A549 (cell line): ENCODE data around the gene KRTAP22-1. TPM values are rescaled to one million over a fixed set of nuclear protein-coding genes. Genes with fewer than 3 reads are reported as not detected.

Experiments
- ATAC-seq, 2 experiments: fragments of 200-7000 bp in 1 of 2; fragments of >200 bp in 1 of 2; cut with Nextera tagmentation in 1 of 2; cut with Tn5 transposase in 1 of 2; 3 replicates each; pipeline versions ENCODE4 v1.8.0 to v1.9.1; 2018 to 2020; ENCODE audit warnings: mild to moderate bottlenecking in 1 of 2, moderate library complexity in 1 of 2
- CTCF ChIA-PET: fragments of 300-600 bp; sonication (Branson Sonifier 250); formaldehyde crosslinking; extraction: SDS; loops from one replicate; lab custom pipeline; 2021; ENCODE audit warnings: antibody characterized with exemption, inconsistent platforms; lab: Yijun Ruan, JAX
- POLR2A ChIA-PET: fragments of 350-600 bp; formaldehyde crosslinking; extraction: SDS; loops from one replicate; lab custom pipeline; 2021; ENCODE audit warnings: antibody characterized with exemption, inconsistent platforms; lab: Yijun Ruan, JAX
- DNase-seq, 2 experiments: peaks; one replicate each; pipeline versions ENCODE4 v3.0.0 to v3.0.0-alpha.2; 2011 to 2016; ENCODE audit warnings: low read depth in 1 of 2, low spot score in 1 of 2
- FAIRE-seq: peaks from 2 replicates; lab custom pipeline; 2011; peaks lifted over from hg19 to GRCh38; lab: Jason Lieb, UNC
- H3K27ac ChIP-seq, 2 experiments: fragments of >200 bp; sonication (Bioruptor Twin); formaldehyde crosslinking; 3 replicates each; pipeline ENCODE4 v1.5.1; 2016 to 2017
- H3K4me1 ChIP-seq: fragments of >200 bp; sonication (Bioruptor Twin); formaldehyde crosslinking; 3 replicates; pipeline ENCODE4 v1.6.1; 2016
- H3K4me2 ChIP-seq: fragments of >200 bp; sonication (Bioruptor Twin); formaldehyde crosslinking; 3 replicates; pipeline ENCODE4 v1.6.1; 2016
- H3K4me3 ChIP-seq: fragments of >200 bp; sonication (Bioruptor Twin); formaldehyde crosslinking; 3 replicates; pipeline ENCODE4 v1.5.1; 2016
- H3K9me3 ChIP-seq: fragments of >200 bp; sonication (Bioruptor Twin); formaldehyde crosslinking; 3 replicates; pipeline ENCODE4 v1.6.1; 2016
- BCL3 ChIP-seq: fragments of >200 bp; sonication (Bioruptor Twin); formaldehyde crosslinking; IDR thresholded peaks from 3 replicates; pipeline ENCODE4 v1.6.1; 2016
- BHLHE40 ChIP-seq: IDR thresholded peaks from 2 replicates; pipeline ENCODE4 v1.6.1; 2012; ENCODE audit warnings: low read depth, low read length, inconsistent platforms
- CBX2 ChIP-seq: fragments of 200-600 bp; sonication (generic); IDR thresholded peaks from 2 replicates; pipeline ENCODE4 v1.6.1; 2016; ENCODE audit warnings: low read depth, mild to moderate bottlenecking, borderline replicate concordance
- CHD4 ChIP-seq: fragments of 200-600 bp; sonication (generic); IDR thresholded peaks from 2 replicates; pipeline ENCODE4 v1.6.1; 2016; ENCODE audit warnings: antibody characterized with exemption, mild to moderate bottlenecking, borderline replicate concordance
- EP300 ChIP-seq, 2 experiments: fragments of >200 bp; sonication (Bioruptor Twin); formaldehyde crosslinking; IDR thresholded peaks; 2 replicates in 1 of 2; 3 replicates in 1 of 2; pipeline ENCODE4 v1.6.1; 2016 to 2017
- FOSB ChIP-seq: fragments of 250-450 bp; sonication (Bioruptor Pico); IDR thresholded peaks from 2 replicates; pipeline ENCODE4 v1.5.0; 2020; ENCODE audit warnings: mild to moderate bottlenecking, moderate library complexity
- FOSL2 ChIP-seq, 2 experiments: fragments of 450-650 bp in 1 of 2; fragments of >200 bp in 1 of 2; sonication (Bioruptor Twin) in 1 of 2; formaldehyde crosslinking; IDR thresholded peaks; 2 replicates each; pipeline versions ENCODE4 v1.5.0 to v1.6.1; 2016 to 2020; ENCODE audit warnings: mild to moderate bottlenecking in 1 of 2, moderate library complexity in 1 of 2
- HOXB13 ChIP-seq: fragments of 250-450 bp; sonication (Bioruptor Pico); IDR thresholded peaks from 2 replicates; pipeline ENCODE4 v1.5.0; 2020; ENCODE audit warnings: low read depth, mild to moderate bottlenecking, moderate library complexity
- JUN ChIP-seq, 2 experiments: fragments of >200 bp; sonication (Bioruptor Twin); formaldehyde crosslinking; IDR thresholded peaks; 2 replicates in 1 of 2; 3 replicates in 1 of 2; pipeline ENCODE4 v1.6.1; 2016 to 2017
- JUNB ChIP-seq: fragments of >200 bp; sonication (Bioruptor Twin); formaldehyde crosslinking; IDR thresholded peaks from 2 replicates; pipeline ENCODE4 v1.6.1; 2016
- KDM1A ChIP-seq: fragments of 200-600 bp; sonication (generic); IDR thresholded peaks from 2 replicates; pipeline ENCODE4 v1.6.1; 2016; ENCODE audit warnings: low read depth, mild to moderate bottlenecking
- MAFK ChIP-seq: fragments of 450-650 bp; IDR thresholded peaks from 2 replicates; pipeline ENCODE4 v1.6.1; 2014; ENCODE audit not compliant: partially characterized antibody
- NPAS2 ChIP-seq: fragments of 250-450 bp; sonication (Bioruptor Pico); IDR thresholded peaks from 2 replicates; pipeline ENCODE4 v1.8.0; 2022; ENCODE audit warnings: mild to moderate bottlenecking, moderate library complexity, borderline replicate concordance
- NR3C1 ChIP-seq: fragments of >200 bp; sonication (Bioruptor Twin); formaldehyde crosslinking; IDR thresholded peaks from 3 replicates; pipeline ENCODE4 v1.6.1; 2017
- PBX3 ChIP-seq: IDR thresholded peaks from 2 replicates; pipeline ENCODE4 v1.6.1; 2012
- PHF8 ChIP-seq: fragments of 200-600 bp; sonication (generic); IDR thresholded peaks from 2 replicates; pipeline ENCODE4 v1.6.1; 2016; ENCODE audit warnings: low read depth, mild to moderate bottlenecking, antibody characterized with exemption, moderate library complexity, borderline replicate concordance
- POLR2A ChIP-seq: IDR thresholded peaks from 2 replicates; pipeline ENCODE4 v1.6.1; 2012; ENCODE audit warnings: mild to moderate bottlenecking, low read length
- POLR2AphosphoS2 ChIP-seq: conservative IDR thresholded peaks from 2 replicates; pipeline ENCODE4 v1.6.1; 2012; ENCODE audit warnings: low read length, improper control_type of control experiment, inconsistent platforms
- RFX5 ChIP-seq: fragments of 450-650 bp; IDR thresholded peaks from 2 replicates; pipeline ENCODE4 v1.7.1; 2014; ENCODE audit warnings: antibody characterized with exemption, mild to moderate bottlenecking, moderate library complexity
- RNF2 ChIP-seq: fragments of 200-600 bp; sonication (generic); IDR thresholded peaks from 2 replicates; pipeline ENCODE4 v1.6.1; 2016; ENCODE audit warnings: low read depth, mild to moderate bottlenecking, antibody characterized with exemption, moderate library complexity, borderline replicate concordance
- SMC3 ChIP-seq: fragments of >200 bp; sonication (Bioruptor Twin); formaldehyde crosslinking; IDR thresholded peaks from 3 replicates; pipeline ENCODE4 v1.6.1; 2018; ENCODE audit warnings: inconsistent platforms
- SREBF2 ChIP-seq: fragments of 450-650 bp; IDR thresholded peaks from 2 replicates; pipeline ENCODE4 v1.6.1; 2014; ENCODE audit warnings: mild to moderate bottlenecking, moderate library complexity
- TFCP2L1 ChIP-seq: fragments of 250-450 bp; sonication (Bioruptor Pico); IDR thresholded peaks from 2 replicates; pipeline ENCODE4 v1.5.0; 2021; ENCODE audit warnings: mild to moderate bottlenecking
- TP53 ChIP-seq: fragments of 250-450 bp; sonication (Bioruptor Pico); IDR thresholded peaks from 2 replicates; pipeline ENCODE4 v1.5.0; 2021; ENCODE audit warnings: mild to moderate bottlenecking, moderate library complexity
- ZNF302 ChIP-seq: fragments of 250-450 bp; sonication (Bioruptor Pico); IDR thresholded peaks from 2 replicates; pipeline ENCODE4 v1.9.0; 2021; ENCODE audit warnings: inconsistent platforms, mild to moderate bottlenecking, moderate library complexity
- WGBS: methylation state at CpG from one replicate; pipeline ENCODE4 v1.1.6; 2017; ENCODE audit errors: missing lambda C conversion rate; 5-methylcytosine and 5-hydroxymethylcytosine counted together
- polyA plus RNA-seq, 4 experiments: library from polyadenylated mRNA; depleted of rRNA in 3 of 4; stranded (reverse); fragments of >200 nt; fragmentation: RNase III in 1 of 4; extraction: RNeasy Plus Mini Kit Qiagen cat#74134 plus additional on column Dnase treatment in 1 of 4; gene quantifications; 2 replicates in 3 of 4; 3 replicates in 1 of 4; pipeline ENCODE4 v1.2.3, GENCODE V29; 2011 to 2017
- TF ChIP-seq, protein P1 (sequence below): fragments of 250-450 bp; sonication (Bioruptor Pico); IDR thresholded peaks from 2 replicates; pipeline ENCODE4 v1.5.0; 2021; ENCODE audit warnings: mild to moderate bottlenecking, moderate library complexity, borderline replicate concordance

Gene KRTAP22-1
- polyA plus RNA-seq, 2 of the 4 experiments (the other 2 are of a cell fraction) = not detected

GRCh38 chr21:30555095-30555494, 45.8 kb upstream of the KRTAP22-1 start:
- 2% methylated on average over 2 of the region's 2 CpGs for WGBS
- CTCF ChIA-PET = no interaction called here
- FAIRE-seq (no peak), DNase-seq (no peak), ATAC-seq (no peak)
- POLR2A ChIA-PET = no interaction called here
- Histone ChIP-seq H3K4me1 (no peaks in the 10 kb centered on the region), H3K27ac (no peak overlapping the region), H3K9me3 (no peaks in the 10 kb centered on the region), H3K4me2 (no peak overlapping the region), H3K4me3 (no peak overlapping the region)
- no peak for TF ChIP-seq RNF2
- no peak for TF ChIP-seq HOXB13 (CRISPR knock-in tag)
- no peak for TF ChIP-seq MAFK
- TF ChIP-seq KDM1A = no peak
- no peak for TF ChIP-seq BCL3
- no peak for TF ChIP-seq TP53 (CRISPR knock-in tag)
- TF ChIP-seq SREBF2 = no peak
- no peak for TF ChIP-seq FOSB (CRISPR knock-in tag)
- no peak for TF ChIP-seq POLR2AphosphoS2
- TF ChIP-seq TFCP2L1 = no peak
- TF ChIP-seq PBX3 = no peak
- TF ChIP-seq ZNF302 = no peak
- TF ChIP-seq CHD4 = no peak
- TF ChIP-seq, protein P1, sequence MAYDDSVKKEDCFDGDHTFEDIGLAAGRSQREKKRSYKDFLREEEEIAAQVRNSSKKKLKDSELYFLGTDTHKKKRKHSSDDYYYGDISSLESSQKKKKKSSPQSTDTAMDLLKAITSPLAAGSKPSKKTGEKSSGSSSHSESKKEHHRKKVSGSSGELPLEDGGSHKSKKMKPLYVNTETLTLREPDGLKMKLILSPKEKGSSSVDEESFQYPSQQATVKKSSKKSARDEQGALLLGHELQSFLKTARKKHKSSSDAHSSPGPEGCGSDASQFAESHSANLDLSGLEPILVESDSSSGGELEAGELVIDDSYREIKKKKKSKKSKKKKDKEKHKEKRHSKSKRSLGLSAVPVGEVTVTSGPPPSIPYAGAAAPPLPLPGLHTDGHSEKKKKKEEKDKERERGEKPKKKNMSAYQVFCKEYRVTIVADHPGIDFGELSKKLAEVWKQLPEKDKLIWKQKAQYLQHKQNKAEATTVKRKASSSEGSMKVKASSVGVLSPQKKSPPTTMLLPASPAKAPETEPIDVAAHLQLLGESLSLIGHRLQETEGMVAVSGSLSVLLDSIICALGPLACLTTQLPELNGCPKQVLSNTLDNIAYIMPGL (CRISPR knock-in tag) = no peak
- TF ChIP-seq EP300 (IDR thresholded peaks at IDR 0.05) = no peak

DNA sequence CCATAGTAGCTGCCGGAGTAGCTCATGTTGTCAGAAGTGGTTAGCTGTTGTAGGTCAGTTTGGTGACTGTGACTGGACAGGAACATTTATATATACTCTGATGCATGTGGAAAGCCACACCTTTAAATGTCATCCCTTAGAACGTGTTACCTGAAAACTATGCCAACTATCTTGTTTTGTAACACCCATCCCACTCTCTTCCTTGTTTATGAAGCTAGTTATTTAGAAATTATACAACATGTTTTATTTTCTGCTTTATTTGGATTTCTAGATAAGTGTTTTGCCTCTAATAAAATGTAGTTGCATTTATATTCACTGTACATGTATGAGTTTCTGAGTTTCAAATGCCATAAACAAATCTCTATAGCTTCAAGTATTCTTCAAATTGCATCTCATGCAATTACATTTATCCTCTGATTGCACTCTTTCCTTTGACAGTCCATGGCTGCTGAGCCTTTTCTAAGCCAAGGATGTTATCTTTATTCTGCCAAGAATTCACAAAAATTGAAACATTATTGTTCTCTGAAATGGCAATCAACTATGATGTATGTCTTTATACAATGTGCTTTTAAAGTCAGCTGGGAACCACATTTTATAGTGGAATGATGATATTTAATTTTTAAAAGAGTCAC, 39.5 kb upstream of the KRTAP22-1 start, which contains the start of gene KRTAP19-7:
Gene KRTAP19-7, minus strand, starts transcription at position 51 of the 632 bp plus-strand sequence. Its CDS starts 25 bp downstream, at position 26.
- ChIA-PET CTCF (no interaction called here), POLR2A (no interaction called here)
- FAIRE-seq (no peak), ATAC-seq (no peak), DNase-seq (no peak)
- no peaks in the 10 kb centered on the region for H3K9me3 ChIP-seq
- WGBS = 0% methylated on average over 2 of the region's 2 CpGs
- TF ChIP-seq EP300 (IDR thresholded peaks at IDR 0.05) (no peak), CBX2 (no peak), PHF8 (no peak), RFX5 (no peak), TP53 (CRISPR knock-in tag) (no peak), NR3C1 (no peak), NPAS2 (CRISPR knock-in tag) (no peak), JUNB (no peak), POLR2AphosphoS2 (no peak), SMC3 (no peak), POLR2A (no peak), FOSL2 (IDR thresholded peaks at IDR 0.05) (no peak), FOSL2 (CRISPR knock-in tag; IDR thresholded peaks at IDR 0.05) (no peak), SREBF2 (no peak), CHD4 (no peak), JUN (IDR thresholded peaks at IDR 0.05) (no peak), MAFK (no peak), RNF2 (no peak), BHLHE40 (no peak)
- TF ChIP-seq, protein P1 (CRISPR knock-in tag) = no peak
- H3K4me1 ChIP-seq = no peaks in the 10 kb centered on the region
- no peak within 1 kb of the TSS for H3K4me3 ChIP-seq
- no peak within 1 kb of the TSS for H3K27ac ChIP-seq
- no peak within 1 kb of the TSS for H3K4me2 ChIP-seq
